IPS-NIHi7 (cell line): ENCODE results near the gene SPTAN1.
"Not testable (repeated sequence)": the region's sequence is repeated elsewhere in the genome, so short reads cannot be mapped to it uniquely, and the experiment has no call there.

Experiments used
- DNase-seq: peaks from one replicate; pipeline ENCODE4 v3.0.0; 2012; ENCODE audit warnings: mixed read lengths; ENCODE audit errors: extremely low spot score

Gene SPTAN1

DNA sequence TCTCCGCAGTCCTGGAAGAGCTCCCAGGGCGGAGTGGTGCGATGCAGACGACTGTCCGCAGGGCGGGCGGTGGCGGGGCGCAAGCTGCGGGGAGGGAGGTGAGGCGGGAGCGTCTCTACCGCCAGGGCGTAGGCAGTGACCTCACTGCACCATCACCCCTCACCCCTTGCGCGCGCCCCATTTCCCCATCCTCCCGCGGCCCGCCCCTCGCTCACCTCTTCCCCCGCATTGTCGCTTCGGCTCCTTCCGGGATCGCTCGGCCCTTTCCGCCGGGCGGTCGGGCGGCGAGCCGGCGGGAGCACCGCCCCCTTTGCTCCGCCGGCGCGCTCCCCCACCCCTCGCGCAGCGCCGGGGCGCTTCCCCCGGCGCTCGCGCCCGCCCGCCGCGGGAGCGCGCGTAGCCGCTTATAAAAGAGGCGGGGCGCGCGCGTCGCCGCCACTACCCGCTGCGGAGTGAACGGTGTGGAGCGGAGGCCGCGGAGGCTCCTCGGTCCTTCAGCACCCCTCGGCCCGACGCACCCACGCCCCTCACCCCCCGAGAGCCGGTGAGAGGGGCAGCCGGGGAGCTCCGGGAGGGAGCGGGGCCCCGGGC, at the start of gene SPTAN1:
TSS of gene SPTAN1 (plus strand) at position 435 of the 591 bp plus-strand sequence. CDS start 14,154 bp downstream, outside the sequence.
- peak; percentile 97 for DNase-seq

DNA sequence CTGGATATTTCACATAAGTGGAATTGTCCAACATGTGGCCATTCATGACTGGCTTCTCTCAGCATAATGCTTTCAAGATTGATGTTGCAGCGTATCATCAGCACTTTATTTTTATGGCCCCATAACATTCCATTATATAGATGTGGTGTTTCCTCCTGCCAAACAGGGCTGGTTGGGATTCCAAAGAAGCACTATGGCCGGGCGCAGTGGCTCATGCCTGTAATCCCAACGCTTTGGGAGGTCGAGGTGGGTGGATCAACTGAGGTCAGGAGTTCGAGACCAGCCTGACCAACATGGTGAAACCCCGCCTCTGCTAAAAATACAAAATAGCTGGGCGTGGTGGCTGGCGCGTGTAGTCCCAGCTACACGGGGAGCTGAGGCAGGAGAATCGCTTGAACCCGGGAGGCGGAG, 49.0 kb upstream of the SPTAN1 start:
- DNase-seq: not testable (repeated sequence)

DNA sequence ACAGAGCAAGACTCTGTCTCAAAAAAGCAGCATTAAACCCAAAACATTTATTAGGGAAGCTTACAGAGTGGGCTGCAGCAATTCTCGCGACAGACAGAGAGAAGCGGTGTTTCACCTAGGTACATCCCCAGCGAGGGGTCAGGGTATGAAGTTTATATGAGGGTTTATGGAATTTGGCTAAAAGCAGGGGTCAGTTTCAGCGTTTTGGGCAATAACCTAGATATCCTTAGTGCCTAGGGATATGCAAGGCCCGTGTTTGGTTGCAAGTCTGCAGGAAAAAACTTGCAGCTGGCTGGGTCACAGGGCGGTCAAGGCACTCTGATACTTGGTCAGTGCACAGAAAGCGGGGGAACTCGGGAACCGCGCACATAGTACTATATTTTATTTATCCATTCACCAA, 48.5 kb upstream of the SPTAN1 start:
- no peak for DNase-seq

DNA sequence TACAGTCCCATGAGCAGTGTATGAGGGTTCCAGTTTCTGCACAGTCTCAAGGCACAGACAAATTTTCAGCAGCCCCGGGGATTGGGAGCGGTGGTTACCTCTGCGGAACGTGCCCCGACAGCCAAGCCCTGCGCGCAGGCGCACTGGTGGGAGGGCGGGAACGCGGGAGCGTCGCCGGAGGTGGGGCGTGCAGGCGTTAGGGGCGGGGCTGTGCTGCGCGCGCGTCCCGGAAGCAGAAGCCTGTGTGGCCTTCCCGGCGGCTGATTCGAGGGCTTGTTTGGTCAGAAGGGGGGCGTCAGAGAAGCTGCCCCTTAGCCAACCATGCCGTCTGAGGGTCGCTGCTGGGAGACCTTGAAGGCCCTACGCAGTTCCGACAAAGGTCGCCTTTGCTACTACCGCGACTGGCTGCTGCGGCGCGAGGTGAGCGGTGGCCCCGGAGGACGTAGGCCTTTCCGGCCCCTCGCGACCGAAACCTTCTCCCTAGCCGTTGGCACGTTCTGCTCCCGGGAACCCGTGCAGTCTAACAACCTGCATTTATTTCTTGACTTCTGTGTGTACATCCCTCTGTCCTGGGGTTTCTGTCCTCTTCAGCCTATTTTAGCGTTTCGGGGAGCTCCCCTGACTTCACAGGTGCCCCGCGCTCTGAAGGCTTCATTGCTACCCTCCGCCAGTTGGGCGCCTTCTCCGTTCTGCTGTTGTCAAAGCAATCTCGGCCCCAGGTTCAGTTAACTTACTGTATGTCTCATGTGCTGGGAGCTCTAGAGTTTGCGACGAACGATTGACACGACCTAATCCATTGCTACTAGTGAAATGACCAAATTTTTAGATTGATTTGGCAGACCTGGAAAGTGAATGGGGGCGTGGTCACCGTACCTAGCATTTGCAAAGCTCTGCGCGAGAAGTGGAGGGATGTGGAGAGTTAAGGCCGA, 47.6 kb upstream of the SPTAN1 start, which contains the start of gene GLE1:
TSS of gene GLE1 (plus strand) at position 235 of the 929 bp plus-strand sequence. CDS start at position 322, 87 bp downstream.
- DNase-seq: peak; percentile 100

DNA sequence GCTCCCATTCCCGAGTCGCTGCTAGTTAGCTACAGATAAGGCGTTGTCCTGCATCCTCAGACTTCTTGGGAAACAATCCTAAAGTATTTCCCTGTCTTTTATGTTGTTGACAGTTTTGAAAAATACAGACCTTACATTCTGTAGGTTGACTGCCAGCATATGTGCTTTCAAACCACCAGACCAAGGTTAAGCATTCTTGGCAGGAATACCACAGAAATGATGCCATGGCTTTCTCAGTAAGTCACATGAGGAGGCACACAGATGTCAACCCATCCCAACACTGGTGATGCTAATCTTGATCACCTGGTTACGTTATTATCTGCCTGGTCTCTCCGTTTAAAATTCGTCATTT, 47.0 kb upstream of the SPTAN1 start:
- no peak for DNase-seq

DNA sequence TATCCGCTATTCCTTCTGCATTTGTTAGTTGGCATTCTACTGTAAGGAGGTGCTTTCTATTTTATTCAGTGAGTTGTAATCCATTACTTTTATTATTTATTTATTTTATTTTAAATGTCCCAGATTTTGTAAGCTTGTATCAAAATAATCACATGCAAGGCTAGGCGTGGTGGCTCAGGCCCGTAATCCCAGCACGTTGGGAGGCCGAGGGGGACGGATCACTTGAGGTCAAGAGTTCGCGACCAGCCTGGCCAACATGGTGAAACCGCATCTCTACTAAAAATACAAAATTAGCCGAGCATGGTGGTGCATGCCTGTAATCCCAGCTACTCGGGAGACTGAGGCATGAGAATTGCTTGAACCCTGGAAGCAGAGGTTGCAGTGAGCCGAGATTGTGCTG, 46.5 kb upstream of the SPTAN1 start:
- DNase-seq: not testable (repeated sequence)

DNA sequence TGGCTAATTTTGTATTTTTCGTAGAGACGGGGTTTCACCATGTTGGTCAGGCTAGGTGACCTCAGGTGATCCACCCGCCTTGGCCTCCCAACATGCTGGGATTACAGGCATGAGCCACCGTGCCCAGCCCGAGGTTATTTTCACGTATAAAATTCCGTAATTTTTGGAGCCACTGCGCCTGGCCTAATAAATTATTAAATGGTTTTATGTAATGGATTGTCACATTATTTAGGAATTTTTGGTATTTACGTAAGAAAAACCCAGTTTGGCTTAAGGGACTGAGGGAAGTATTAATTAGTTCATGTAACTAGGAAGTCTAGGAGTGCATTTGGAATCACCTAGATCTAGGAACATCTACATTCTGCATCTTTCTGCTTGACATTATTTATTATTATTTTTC, 39.6 kb upstream of the SPTAN1 start:
- DNase-seq: no peak

DNA sequence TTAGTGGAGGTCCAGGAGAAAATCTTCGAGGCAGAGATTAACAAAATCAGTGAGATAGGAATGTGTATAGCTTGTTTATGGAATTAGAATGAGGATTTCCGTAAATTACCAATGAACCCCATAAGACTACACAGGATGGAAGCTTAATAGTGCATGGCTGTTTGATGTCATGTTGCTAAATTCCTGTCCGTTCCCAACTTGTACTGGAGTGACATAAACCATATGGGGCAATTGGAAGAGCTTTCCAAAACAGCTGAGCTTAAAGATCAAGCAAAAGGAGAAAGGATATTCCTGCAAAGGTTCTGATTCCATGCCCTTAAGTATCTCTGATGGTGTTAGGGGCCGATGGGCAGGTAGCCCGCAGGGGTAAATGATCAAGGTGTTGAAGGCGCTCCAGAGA, 30.4 kb upstream of the SPTAN1 start:
- DNase-seq: no peak

DNA sequence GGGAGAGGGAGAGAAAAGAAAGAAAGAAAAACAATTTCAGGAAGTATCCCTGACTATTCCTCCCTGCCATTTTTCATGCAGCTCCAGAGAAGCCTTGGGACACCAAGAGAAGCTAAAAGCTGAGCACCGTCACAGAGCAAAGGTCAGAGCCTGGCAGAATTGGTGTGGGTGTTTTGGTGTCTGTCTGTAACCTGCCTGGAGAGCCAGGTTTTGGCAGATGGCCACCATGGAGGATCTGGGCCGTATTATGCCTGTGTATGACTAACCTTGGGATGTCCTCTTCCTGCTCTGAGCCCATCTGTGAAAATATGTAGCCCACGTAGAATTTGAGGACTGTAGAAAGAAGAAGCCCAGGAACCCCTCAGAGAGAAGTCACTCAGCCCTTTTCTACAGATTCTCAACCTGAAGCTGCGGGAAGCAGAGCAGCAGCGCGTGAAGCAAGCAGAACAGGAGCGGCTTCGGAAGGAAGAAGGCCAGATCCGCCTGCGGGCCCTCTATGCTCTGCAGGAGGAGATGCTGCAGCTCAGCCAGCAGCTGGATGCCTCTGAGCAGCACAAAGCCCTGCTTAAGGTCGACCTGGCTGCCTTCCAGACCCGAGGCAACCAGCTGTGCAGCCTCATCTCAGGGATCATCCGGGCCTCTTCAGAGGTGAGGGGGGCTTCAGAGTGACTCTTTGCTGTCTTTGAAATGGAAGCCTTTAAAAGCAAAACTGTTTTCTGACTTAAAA, 29.0 kb upstream of the SPTAN1 start:
- peak; percentile 34 for DNase-seq

DNA sequence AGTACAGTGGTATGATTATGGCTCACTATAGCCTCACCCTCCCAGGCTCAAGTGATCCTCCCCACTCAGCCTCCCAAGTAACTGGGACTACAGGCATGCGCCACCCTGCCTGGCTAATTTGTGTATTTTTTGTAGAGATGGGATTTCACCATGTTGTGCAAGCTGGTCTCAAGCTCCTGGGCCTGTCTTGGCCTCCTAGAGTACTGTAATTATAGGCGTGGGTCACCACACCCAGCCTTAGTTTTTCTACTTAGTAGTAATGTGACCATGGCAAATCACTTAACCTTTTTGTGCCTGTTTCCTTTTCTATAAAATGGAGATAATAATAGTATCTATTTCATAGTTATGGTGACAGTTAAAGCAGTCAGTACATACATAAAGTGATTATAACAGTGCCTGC, 25.7 kb upstream of the SPTAN1 start:
- no peak for DNase-seq

DNA sequence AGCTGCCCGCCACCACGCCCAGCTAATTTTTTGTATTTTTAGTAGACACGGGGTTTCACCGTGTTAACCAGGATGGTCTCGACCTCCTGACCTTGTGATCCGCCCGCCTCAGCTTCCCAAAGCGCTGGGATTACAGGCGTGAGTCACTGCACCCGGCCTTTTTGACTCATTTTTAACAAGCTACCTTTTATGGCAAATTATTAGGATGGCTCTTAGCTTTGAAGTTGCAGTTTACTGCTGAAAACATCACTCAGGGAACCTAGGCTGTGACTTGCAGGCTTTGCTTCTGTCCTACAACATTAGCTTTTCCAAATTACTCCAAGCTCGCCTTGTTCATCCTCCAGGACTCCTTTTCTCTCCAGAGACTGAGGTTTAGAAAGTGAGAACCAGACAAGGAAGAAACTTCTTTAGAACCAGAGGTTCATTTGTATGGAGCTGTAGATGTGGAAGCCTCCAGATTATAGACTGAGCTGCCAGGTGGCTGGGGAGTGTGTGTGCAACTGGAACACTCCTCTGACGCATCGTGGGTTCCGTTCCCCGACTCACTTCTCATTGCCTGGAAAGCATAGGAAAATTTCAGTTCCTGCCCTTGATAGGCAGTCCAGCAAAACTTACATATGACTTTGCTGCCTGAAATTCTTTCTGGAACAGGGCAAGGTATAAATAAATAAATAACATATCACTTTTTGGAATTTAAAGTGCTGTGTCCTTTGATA, 23.8 kb upstream of the SPTAN1 start:
- no peak for DNase-seq

DNA sequence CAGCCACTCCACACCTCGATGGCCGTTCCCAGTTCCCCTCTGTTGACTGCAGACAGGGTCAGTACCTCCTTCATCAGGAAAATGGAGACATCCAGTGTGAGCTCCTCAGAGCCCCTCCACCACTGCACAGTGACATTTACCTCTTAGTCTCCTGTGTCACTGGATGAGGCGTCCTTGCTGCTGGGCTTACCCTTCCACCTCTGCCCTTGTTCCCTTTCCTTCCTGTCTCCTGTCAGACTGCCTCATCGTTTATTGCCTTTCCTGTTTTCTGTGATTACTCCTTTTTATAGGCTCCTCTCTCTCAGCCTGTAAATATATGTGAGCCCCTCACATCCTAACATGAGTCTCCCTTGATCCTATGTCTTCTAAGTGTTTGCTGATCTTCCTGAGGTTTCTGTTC, 23.2 kb upstream of the SPTAN1 start:
- DNase-seq: no peak

DNA sequence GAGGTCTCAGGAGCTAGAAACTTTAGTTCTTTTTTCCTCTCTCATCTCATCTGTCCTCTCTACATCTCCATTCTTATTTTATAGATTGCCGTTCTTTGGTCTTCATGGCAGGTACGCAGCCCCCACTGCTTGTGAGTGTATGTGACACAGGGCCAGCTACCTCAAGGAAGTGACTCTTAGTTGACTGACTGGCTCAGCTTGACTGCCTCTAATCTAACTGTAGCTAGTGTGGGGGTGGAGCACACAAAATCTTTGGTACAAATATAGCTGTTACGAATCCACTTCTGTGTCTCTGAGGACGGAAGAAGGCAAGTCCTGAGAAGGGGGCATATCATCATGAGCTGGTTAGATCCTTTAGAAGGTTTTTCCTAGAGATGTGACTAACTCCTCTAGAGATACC, 19.8 kb upstream of the SPTAN1 start:
- DNase-seq: no peak

DNA sequence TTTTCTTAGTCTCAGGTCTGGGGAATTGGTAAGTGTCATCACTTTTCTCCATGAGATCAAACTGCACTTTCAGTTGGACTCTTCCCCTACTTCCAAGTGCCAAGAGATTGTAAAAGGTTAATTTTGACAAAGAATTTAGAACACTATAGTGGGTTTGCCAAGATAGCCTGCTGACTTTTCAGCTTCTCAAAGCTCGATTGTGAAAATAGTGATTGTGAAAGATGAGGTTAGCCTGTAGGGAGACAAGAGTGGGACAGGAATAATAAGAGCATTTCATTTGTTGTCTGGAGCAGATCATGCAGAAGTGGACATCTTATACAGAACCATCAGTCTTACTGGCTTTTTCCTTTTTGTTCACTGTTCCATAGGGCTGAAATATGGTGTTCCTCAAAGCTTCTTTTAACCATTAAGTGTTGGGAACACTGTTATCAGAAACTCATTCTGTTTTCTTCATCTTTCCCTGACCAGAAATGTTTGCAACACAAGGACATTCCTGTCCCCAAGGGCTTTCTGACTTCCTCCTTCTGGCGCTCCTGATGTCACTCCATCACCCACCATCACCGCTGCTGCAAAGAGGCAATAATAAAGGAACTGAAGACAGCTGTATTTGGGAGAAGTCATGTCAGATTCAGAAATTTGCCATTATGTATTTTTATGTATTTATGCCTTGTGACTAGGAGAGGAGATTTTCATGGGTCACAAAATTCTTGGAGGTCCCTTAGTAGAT, 11.6 kb upstream of the SPTAN1 start:
- DNase-seq: no peak

DNA sequence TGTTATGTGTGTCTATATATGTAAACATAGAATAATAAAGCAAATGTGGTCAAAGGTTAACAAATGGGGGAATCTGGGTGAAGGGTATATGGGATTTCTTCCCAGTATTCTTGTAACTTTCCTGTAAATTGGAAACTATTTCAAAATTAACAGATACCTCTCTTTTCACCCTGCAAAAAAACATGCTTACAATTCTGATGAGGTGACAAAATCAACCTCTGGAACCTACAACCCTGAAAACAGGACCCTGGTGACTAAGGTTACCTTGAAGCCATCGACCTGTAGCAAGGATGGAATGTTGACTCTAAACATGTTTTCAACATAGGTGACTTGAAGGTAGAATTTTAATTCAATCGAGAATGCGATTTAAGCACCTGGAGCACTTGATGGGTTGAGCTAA, 5.9 kb upstream of the SPTAN1 start:
- no peak for DNase-seq

DNA sequence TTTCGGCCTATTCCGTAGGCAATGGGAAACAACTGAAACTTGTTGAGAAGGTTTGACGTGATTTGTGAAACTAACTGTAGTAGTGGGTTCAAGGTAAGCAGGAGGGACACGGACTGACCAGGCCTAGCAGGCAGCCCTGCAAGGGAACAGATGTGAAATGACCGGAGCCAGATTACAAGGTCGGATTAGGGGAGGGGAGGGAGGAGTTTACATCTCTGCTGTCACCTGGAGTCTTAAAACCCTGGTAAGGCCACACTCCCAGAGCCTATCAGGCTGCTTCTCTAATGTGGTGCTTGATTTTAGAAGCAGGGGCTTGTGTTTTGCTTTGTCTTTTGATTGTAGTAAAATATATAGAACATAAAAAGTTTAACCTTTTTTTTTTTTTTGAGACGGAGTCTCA, 3.5 kb upstream of the SPTAN1 start:
- DNase-seq: no peak

DNA sequence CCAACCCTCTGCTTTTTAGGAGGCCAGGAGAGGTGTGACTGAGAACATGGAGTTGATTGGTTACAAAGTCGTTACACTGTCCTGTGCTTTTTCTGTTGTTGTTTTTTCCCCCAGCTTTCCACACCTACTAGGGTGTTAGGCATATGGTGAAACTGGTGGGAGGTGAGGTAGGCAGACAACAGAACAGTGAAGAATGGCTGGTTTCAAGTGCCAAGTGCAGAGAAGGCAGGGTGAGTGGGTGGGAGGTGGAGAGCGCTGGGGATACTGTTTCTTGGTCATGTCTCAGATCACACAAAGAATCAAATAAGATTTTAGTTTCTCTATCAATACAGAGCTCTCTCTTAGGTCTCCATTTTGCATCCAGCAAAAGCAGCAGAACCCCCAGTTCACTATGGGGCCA, 2.2 kb upstream of the SPTAN1 start:
- no peak for DNase-seq

DNA sequence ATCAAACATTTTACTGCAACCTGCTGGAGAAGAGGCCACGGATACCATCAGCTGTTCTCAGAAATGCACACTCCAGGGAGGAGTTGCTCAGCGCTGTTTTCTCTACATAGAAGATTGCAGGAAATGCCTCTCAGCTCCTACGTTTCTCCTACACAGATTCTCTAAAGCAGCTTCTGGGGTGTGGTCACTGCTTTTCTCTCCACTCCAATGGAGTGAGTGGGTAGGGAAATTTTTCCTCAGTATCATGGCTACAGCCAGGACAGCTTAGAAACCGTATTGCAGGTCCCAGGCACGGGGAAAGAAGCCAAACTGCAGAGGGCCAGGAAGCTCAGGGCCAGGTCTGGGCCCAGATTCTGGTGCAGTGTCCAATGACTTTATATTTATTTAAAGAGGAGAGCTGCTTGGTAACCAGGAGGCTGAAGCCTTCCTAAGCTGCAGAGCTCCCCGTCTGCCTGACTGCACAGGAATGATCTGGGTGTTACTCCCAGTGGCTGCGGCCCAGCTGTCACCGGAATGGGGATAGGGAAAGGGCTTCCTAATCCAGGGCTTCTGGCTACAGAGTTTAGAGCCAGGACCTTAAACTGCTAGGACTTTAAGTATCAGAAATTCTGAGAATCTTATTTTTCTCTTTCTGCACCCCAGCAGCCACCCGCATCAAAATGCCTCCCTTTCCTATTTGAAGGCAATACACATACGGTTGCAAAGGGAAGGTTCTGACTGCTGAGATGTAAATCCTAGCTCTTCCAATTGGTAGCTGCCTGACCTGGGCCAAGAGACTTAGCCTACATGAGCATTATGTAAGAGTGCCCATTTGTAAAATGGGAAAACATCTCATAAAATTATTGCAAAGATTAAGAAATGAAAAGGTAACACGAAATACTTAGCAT, 1.4 kb upstream of the SPTAN1 start:
- peak; percentile 35 for DNase-seq

DNA sequence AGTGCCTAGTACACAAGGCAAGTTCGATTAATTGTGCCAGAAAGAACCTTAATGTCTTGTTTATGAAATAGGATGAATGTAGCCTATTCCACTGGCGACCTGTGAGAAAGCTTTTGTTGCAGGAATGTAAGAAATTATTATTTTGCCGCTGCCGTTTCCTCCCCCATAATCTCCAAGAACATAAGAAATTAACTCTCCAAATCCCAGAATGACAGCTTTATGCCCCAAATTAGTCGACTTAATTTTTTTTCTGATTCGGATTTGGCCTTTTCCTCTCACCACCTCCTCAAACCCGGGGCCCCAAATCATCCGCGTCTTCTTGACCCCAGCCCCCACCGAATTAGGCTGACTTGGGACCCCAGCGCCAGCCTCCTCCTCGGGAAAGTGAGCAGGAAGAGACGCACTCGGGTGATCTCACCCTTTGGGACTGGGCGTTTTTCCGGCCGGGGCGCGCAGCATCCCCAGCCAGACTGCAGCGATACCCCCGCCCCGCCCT, 682 bp upstream of the SPTAN1 start:
- DNase-seq: no peak
